KMS-11 (cell line): ENCODE data around the gene HBA2.
"Not testable (repeated sequence)": the region's sequence is repeated elsewhere in the genome, so short reads cannot be mapped to it uniquely, and the experiment has no call there.

ENCODE experiments used
- H2AFZ ChIP-seq: fragments of 200-600 bp; sonication (generic); 2 replicates; pipeline ENCODE4 v1.6.1; 2016; ENCODE audit warnings: antibody characterized with exemption, mixed run types, low read depth
- H3K27ac ChIP-seq: fragments of 200-600 bp; sonication (generic); 2 replicates; pipeline ENCODE4 v1.6.1; 2016; ENCODE audit warnings: mild to moderate bottlenecking, mixed run types
- H3K27me3 ChIP-seq: fragments of 200-600 bp; sonication (generic); 2 replicates; pipeline ENCODE4 v1.6.1; 2017; ENCODE audit warnings: mild to moderate bottlenecking, low read depth, mixed run types, moderate library complexity; ENCODE audit not compliant: insufficient read depth
- H3K36me3 ChIP-seq: fragments of 200-600 bp; sonication (generic); 2 replicates; pipeline ENCODE4 v1.6.1; 2017; ENCODE audit warnings: mild to moderate bottlenecking, mixed run types; ENCODE audit not compliant: insufficient read depth
- H3K4me1 ChIP-seq: fragments of 200-600 bp; sonication (generic); 2 replicates; pipeline ENCODE4 v1.6.1; 2016; ENCODE audit warnings: mild to moderate bottlenecking, low read depth, mixed run types; ENCODE audit not compliant: poor library complexity, severe bottlenecking
- H3K4me2 ChIP-seq: fragments of 200-600 bp; sonication (generic); 2 replicates; pipeline ENCODE4 v1.7.0; 2016; ENCODE audit warnings: mild to moderate bottlenecking, mixed run types
- H3K4me3 ChIP-seq: fragments of 200-600 bp; sonication (generic); IDR thresholded peaks from 2 replicates; pipeline ENCODE4 v1.6.1; 2017; ENCODE audit warnings: low read depth, low read length, mixed read lengths; ENCODE audit not compliant: insufficient read depth
- H3K79me2 ChIP-seq: fragments of 200-600 bp; sonication (generic); 2 replicates; pipeline ENCODE4 v1.6.1; 2016; ENCODE audit warnings: low read depth, mixed run types; ENCODE audit not compliant: insufficient read depth
- H3K9ac ChIP-seq: fragments of 200-600 bp; sonication (generic); 2 replicates; pipeline ENCODE4 v1.6.1; 2016; ENCODE audit warnings: mild to moderate bottlenecking, mixed run types
- H4K20me1 ChIP-seq: fragments of 200-600 bp; sonication (generic); 2 replicates; pipeline ENCODE4 v1.6.1; 2016; ENCODE audit warnings: mild to moderate bottlenecking, mixed run types; ENCODE audit not compliant: insufficient read depth
- TF ChIP-seq, protein P1 (sequence below): fragments of 200-600 bp; sonication (generic); conservative IDR thresholded peaks from 2 replicates; pipeline ENCODE4 v1.6.1; 2017; ENCODE audit warnings: low read depth, mild to moderate bottlenecking, antibody characterized with exemption, low read length, moderate library complexity, mixed read lengths

HBA2 gene

DNA sequence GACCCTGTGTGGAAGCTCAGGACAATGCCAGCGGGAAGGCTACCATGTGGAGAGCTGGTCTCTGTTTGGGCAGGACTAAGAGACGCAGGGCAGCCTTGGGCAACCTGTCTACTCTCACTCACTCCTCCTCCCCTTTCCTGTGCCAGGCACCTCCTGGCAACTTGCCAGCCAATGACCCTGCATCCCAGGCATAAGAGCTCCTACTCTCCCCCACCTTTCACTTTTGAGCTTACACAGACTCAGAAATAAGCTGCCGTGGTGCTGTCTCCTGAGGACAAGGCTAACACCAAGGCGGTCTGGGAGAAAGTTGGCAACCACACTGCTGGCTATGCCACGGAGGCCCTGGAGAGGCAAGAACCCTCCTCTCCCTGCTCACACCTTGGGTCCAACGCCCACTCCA is 4.3 kb upstream of the HBA2 start:
- H3K4me3 ChIP-seq, result no peak overlapping the region
- no peak overlapping the region for H3K9ac ChIP-seq
- H3K36me3 ChIP-seq, result no peaks in the 10 kb centered on the region
- no peak overlapping the region for H3K27ac ChIP-seq
- no peaks in the 10 kb centered on the region for H4K20me1 ChIP-seq
- H2AFZ ChIP-seq, result no peak overlapping the region
- H3K79me2 ChIP-seq, result no peaks in the 10 kb centered on the region
- H3K4me1 ChIP-seq, result no peaks in the 10 kb centered on the region
- TF ChIP-seq, protein P1, sequence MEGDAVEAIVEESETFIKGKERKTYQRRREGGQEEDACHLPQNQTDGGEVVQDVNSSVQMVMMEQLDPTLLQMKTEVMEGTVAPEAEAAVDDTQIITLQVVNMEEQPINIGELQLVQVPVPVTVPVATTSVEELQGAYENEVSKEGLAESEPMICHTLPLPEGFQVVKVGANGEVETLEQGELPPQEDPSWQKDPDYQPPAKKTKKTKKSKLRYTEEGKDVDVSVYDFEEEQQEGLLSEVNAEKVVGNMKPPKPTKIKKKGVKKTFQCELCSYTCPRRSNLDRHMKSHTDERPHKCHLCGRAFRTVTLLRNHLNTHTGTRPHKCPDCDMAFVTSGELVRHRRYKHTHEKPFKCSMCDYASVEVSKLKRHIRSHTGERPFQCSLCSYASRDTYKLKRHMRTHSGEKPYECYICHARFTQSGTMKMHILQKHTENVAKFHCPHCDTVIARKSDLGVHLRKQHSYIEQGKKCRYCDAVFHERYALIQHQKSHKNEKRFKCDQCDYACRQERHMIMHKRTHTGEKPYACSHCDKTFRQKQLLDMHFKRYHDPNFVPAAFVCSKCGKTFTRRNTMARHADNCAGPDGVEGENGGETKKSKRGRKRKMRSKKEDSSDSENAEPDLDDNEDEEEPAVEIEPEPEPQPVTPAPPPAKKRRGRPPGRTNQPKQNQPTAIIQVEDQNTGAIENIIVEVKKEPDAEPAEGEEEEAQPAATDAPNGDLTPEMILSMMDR, result no peak
- no peak overlapping the region for H3K4me2 ChIP-seq
- peaks cover 60% of the 10 kb centered on the region for H3K27me3 ChIP-seq

DNA sequence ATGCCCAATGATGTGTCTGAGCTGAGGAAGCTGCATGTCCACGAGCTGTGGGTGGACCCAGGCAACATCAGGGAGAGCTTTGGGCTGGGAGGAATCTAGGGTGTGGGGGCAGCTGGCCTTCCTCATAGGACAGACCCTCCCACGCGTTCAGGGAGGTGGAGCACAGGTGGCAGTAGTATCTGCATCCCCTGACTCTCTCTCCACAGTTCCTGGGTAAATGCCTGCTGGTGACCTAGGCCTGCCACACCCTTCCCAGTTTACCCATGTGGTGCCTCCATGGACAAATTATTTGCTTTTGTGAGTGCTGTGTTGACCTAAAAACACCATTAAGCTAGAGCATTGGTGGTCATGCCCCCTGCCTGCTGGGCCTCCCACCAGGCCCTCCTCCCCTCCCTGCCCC is 3.7 kb upstream of the HBA2 start:
- H3K79me2 ChIP-seq, result no peaks in the 10 kb centered on the region
- H3K36me3 ChIP-seq, result no peaks in the 10 kb centered on the region
- no peak overlapping the region for H2AFZ ChIP-seq
- H3K27me3 ChIP-seq, result peaks cover 61% of the 10 kb centered on the region
- TF ChIP-seq, protein P1, result no peak
- no peak overlapping the region for H3K9ac ChIP-seq
- no peak overlapping the region for H3K27ac ChIP-seq
- H3K4me1 ChIP-seq, result no peaks in the 10 kb centered on the region
- no peaks in the 10 kb centered on the region for H4K20me1 ChIP-seq
- no peak overlapping the region for H3K4me2 ChIP-seq
- H3K4me3 ChIP-seq, result no peak overlapping the region

DNA sequence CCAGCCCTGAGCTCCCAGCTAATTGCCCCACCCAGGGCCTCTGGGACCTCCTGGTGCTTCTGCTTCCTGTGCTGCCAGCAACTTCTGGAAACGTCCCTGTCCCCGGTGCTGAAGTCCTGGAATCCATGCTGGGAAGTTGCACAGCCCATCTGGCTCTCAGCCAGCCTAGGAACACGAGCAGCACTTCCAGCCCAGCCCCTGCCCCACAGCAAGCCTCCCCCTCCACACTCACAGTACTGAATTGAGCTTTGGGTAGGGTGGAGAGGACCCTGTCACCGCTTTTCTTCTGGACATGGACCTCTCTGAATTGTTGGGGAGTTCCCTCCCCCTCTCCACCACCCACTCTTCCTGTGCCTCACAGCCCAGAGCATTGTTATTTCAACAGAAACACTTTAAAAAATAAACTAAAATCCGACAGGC is 2.6 kb upstream of the HBA2 start:
- H3K27ac ChIP-seq, H4K20me1 ChIP-seq, H3K79me2 ChIP-seq, H3K9ac ChIP-seq, H3K4me2 ChIP-seq, H3K4me1 ChIP-seq, H3K36me3 ChIP-seq, H2AFZ ChIP-seq, H3K4me3 ChIP-seq: not testable (repeated sequence)
- peaks cover 68% of the 10 kb centered on the region for H3K27me3 ChIP-seq

DNA sequence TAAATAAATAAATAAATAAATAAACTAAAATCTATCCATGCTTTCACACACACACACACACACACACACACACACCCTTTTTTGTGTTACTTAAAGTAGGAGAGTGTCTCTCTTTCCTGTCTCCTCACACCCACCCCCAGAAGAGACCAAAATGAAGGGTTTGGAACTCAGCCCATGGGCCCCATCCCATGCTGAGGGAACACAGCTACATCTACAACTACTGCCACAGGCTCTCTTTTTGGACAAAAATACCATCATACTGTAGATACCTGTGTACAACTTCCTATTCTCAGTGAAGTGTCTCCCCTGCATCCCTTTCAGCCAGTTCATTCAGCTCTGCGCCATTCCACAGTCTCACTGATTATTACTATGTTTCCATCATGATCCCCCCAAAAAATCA is 1.9 kb upstream of the HBA2 start:
- TF ChIP-seq, protein P1, result no peak
- no peak overlapping the region for H3K4me3 ChIP-seq
- H3K4me2 ChIP-seq, result no peak overlapping the region
- no peaks in the 10 kb centered on the region for H4K20me1 ChIP-seq
- H2AFZ ChIP-seq, result no peak overlapping the region
- no peak overlapping the region for H3K27ac ChIP-seq
- no peaks in the 10 kb centered on the region for H3K79me2 ChIP-seq
- peaks cover 67% of the 10 kb centered on the region for H3K27me3 ChIP-seq
- no peak overlapping the region for H3K9ac ChIP-seq
- no peaks in the 10 kb centered on the region for H3K36me3 ChIP-seq
- H3K4me1 ChIP-seq, result no peaks in the 10 kb centered on the region

DNA sequence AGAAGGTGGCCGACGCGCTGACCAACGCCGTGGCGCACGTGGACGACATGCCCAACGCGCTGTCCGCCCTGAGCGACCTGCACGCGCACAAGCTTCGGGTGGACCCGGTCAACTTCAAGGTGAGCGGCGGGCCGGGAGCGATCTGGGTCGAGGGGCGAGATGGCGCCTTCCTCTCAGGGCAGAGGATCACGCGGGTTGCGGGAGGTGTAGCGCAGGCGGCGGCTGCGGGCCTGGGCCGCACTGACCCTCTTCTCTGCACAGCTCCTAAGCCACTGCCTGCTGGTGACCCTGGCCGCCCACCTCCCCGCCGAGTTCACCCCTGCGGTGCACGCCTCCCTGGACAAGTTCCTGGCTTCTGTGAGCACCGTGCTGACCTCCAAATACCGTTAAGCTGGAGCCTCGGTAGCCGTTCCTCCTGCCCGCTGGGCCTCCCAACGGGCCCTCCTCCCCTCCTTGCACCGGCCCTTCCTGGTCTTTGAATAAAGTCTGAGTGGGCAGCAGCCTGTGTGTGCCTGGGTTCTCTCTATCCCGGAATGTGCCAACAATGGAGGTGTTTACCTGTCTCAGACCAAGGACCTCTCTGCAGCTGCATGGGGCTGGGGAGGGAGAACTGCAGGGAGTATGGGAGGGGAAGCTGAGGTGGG is 657 bp downstream of the HBA2 start:
- H4K20me1 ChIP-seq, H3K79me2 ChIP-seq, H3K27ac ChIP-seq, H2AFZ ChIP-seq, H3K4me2 ChIP-seq, H3K36me3 ChIP-seq, H3K4me1 ChIP-seq, H3K4me3 ChIP-seq, H3K9ac ChIP-seq: not testable (repeated sequence)
- H3K27me3 ChIP-seq, result peaks cover 59% of the 10 kb centered on the region

DNA sequence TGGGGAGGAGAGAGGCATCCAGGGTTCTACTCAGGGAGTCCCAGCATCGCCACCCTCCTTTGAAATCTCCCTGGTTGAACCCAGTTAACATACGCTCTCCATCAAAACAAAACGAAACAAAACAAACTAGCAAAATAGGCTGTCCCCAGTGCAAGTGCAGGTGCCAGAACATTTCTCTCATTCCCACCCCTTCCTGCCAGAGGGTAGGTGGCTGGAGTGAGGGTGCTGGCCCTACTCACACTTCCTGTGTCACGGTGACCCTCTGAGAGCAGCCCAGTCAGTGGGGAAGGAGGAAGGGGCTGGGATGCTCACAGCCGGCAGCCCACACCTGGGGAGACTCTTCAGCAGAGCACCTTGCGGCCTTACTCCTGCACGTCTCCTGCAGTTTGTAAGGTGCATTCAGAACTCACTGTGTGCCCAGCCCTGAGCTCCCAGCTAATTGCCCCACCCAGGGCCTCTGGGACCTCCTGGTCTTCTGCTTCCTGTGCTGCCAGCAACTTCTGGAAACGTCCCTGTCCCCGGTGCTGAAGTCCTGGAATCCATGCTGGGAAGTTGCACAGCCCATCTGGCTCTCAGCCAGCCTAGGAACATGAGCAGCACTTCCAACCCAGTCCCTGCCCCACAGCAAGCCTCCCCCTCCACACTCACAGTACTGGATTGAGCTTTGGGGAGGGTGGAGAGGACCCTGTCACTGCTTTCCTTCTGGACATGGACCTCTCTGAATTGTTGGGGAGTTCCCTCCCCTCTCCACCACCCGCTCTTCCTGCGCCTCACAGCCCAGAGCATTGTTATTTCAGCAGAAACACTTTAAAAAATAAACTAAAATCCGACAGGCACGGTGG is 1.5 kb downstream of the HBA2 start:
- not testable (repeated sequence) for H3K4me1 ChIP-seq, H3K9ac ChIP-seq, H4K20me1 ChIP-seq, H3K27ac ChIP-seq, H3K4me3 ChIP-seq, H2AFZ ChIP-seq, H3K79me2 ChIP-seq, H3K4me2 ChIP-seq, H3K36me3 ChIP-seq
- H3K27me3 ChIP-seq, result peaks cover 61% of the 10 kb centered on the region
